CD4-positive, alpha-beta T cell treated with Interleukin-17A for 1 hour (primary cell): ENCODE data around the gene AP1B1.
"Not testable (repeated sequence)": the region's sequence is repeated elsewhere in the genome, so short reads cannot be mapped to it uniquely, and the experiment has no call there.

Experiments
- DNase-seq: peaks from one replicate; pipeline ENCODE4 v3.0.0-alpha.2; 2020

Gene AP1B1

GRCh38 chr22:29346659-29347058, 41.7 kb downstream of the AP1B1 start:
- no peak for DNase-seq

DNA sequence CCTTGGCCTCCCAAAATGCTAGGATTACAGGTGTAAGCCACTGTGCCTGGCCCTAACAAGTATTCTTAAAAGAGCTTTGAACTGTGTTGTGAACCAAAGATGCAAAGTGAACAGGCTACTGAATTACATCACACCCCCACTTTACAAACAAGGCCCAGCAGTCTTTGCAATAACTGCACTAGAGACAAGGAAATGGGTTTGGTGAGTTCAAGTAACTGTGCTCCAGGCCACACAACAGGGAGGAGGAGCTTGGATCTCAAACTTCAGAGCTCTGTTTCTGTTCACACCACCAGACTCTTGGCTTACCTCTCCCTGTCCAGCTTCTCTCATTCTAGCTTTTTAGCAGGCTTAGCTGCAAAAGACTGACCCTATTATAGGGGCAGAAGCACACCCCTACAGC, 42.4 kb downstream of the AP1B1 start:
- DNase-seq = no peak

- DNase-seq = not testable (repeated sequence)
Measured at GRCh38 chr22:29344889-29345288, 43.5 kb downstream of the AP1B1 start.

DNA sequence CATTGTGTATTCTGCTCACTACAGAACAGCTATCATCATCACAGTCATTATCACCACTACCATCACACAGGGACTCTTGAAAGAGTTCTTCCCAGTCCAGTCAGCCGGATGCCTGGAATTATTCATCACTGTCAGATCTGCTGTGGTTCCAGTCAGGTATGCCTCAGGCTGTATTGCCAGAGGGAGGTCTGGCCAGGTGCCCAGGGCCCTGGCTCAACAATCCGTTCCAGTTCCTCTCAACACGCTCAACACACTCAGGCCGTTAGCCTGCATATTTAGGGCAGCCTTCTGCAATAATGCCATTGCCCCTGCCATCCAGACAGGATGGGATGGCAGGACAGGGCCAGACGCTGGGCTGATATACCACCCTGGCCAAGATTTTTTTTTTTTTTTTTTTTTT, 44.2 kb downstream of the AP1B1 start:
- no peak for DNase-seq

GRCh38 chr22:29343313-29343805, 45.0 kb downstream of the AP1B1 start:
- no peak for DNase-seq

- no peak for DNase-seq
Measured at GRCh38 chr22:29342577-29343312, 45.6 kb downstream of the AP1B1 start.

DNA sequence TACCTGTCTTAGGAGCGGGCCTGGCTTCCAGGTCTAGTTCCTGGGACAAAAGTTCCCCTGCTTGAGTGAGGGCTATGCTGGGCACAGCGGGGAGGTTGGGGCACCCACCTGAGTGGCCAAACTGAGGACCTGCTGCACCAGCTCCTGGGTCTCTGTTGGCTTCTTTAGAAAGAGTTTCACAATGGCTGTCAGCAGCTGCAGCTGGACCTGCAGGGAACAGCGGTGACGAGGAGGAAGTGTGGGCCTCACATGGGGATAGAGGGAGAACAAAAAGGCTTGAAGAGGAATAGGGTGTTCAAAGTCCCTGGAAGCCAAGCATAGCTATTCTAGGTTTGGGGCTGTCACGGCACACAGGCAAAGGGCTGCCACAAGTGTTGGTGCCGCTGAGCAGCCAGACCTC, 46.2 kb downstream of the AP1B1 start:
- DNase-seq = no peak

DNA sequence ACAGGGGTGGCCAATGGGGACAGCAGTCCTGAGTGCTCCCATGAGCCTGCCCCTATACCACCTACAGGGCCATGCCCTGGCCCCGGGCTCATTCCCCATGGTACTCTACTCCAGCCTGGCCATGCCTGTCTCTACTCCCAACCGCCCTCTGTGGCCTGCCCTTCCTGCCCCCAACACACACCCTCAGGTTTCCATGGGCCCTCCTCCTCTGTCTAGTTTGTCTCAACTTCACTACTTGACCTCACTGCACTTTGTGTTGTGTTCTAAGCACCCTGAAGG, 46.6 kb downstream of the AP1B1 start:
- no peak for DNase-seq

- no peak for DNase-seq
Measured at GRCh38 chr22:29341056-29341848, 47.1 kb downstream of the AP1B1 start.

GRCh38 chr22:29340566-29340965, 47.8 kb downstream of the AP1B1 start:
- DNase-seq = no peak

GRCh38 chr22:29339381-29340235, 48.8 kb downstream of the AP1B1 start:
- DNase-seq = no peak

DNA sequence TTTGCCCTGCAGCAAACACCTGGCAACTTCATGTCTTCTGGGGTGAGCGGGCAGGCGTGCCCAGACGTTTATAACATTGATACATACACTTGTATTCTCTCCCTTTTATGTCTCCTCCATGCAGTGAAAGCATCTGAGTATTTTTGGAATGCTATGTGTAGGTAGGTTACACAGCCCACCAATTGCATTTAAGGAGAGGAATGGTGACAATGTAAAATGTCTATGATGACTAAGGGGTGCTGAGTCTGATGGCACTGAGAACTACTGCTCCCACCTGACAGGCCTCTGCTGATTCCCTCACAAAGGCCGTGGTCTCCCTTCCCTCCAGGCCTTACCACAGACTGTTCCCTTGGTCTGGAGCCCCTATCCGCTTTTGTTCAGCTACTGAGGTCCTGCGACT, 50.0 kb downstream of the AP1B1 start:
- DNase-seq = no peak

GRCh38 chr22:29337631-29338284, 50.6 kb downstream of the AP1B1 start:
- no peak for DNase-seq

GRCh38 chr22:29336751-29337490, 51.4 kb downstream of the AP1B1 start:
- no peak for DNase-seq

- no peak for DNase-seq
Measured at GRCh38 chr22:29335656-29336055, 52.7 kb downstream of the AP1B1 start.

DNA sequence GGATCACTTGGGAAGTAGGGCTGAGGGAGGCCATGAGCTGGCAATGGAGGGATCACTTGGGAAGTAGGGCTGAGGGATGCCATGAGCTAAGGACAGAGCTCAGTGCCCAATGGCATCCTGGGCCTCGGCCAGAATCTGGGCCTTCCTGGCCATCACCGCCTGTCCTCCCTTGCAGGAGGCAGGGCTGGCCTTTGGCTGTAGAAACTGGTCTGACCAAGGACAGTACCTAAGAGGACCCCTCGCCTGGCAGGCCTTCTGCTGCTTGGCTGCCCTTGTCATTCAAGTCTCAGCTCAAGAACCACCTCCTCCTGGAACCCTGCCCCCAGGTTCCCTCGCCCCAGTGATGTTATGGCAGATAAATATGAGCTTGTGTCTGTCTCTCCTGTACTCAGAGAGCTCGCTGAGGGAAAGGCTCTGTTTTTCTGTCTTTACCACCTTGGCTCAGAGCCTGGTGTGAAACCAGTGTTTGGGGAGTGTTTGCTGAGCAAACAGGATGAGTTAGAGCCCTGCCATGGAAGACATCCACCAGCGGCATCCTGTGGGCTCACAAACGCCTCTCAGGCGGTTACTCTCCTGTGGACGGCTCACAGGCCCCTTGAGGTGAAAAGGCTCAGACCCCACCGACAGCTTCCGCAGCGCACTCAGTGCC, 53.5 kb downstream of the AP1B1 start:
- DNase-seq = no peak

GRCh38 chr22:29334148-29334547, 54.2 kb downstream of the AP1B1 start:
- no peak for DNase-seq

- no peak for DNase-seq
Measured at GRCh38 chr22:29332886-29333496, 55.4 kb downstream of the AP1B1 start.

GRCh38 chr22:29331658-29332300, 56.6 kb downstream of the AP1B1 start:
- DNase-seq = no peak

- no peak for DNase-seq
Measured at GRCh38 chr22:29331213-29331612, 57.2 kb downstream of the AP1B1 start.

DNA sequence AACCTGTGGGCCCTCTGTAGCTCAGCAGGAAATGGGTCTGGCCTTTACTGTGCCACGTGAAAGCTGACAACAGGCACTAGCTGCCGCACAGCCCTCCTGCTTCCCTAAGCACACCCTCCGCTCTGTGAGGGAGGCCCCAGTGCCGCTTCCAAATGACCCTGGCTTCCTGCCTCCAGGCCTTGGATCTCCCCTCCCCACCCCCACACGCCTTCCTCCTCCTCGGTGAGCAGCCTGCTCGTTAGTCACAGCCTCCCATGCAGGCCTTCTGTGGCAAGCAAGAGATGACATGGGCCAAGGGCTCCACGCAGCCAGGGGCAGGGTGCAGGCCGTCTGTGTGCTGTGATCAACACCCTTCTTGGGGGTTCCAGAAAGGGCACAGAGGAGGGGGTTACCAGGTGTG, 57.6 kb downstream of the AP1B1 start:
- no peak for DNase-seq
